Activated T-cell treated with anti-CD3 and anti-CD28 coated beads, Interleukin-2, amount 50 U/mL, for 72 hours (primary cell): ENCODE measurements around the gene IRAK2. TPM values are rescaled to one million over a fixed set of nuclear protein-coding genes. Genes with fewer than 3 reads are reported as not detected.

Experiments
- ATAC-seq, 2 donors: fragments of 150-1000 bp; cut with Tn5 transposase; replicated peaks in 1 of 2; 2 replicates each; pipeline ENCODE4 v1.10.0; 2021; ENCODE audit warnings: moderate library complexity in 2 of 2, mild to moderate bottlenecking in 1 of 2
- DNase-seq, 2 donors: peaks; one replicate each; pipeline ENCODE4 v3.0.0; 2021 to 2022; ENCODE audit warnings: mixed read lengths in 1 of 2
- H3K27ac Mint-ChIP-seq: one replicate; pipeline ENCODE4 v1.8.0; 2022; ENCODE audit warnings: mild to moderate bottlenecking, moderate library complexity, mixed read lengths
- H3K27me3 Mint-ChIP-seq: one replicate; pipeline ENCODE4 v1.8.0; 2022; ENCODE audit warnings: low read depth, mixed read lengths
- H3K36me3 Mint-ChIP-seq, 2 donors: one replicate each; pipeline ENCODE4 v1.8.0; 2022; ENCODE audit warnings: mixed read lengths in 2 of 2, mild to moderate bottlenecking in 1 of 2; ENCODE audit not compliant: insufficient read depth in 2 of 2
- H3K4me1 Mint-ChIP-seq: one replicate; pipeline ENCODE4 v1.8.0; 2022; ENCODE audit warnings: low read depth, mixed read lengths
- H3K4me3 Mint-ChIP-seq, 2 donors: one replicate each; pipeline ENCODE4 v1.8.0; 2022; ENCODE audit warnings: mild to moderate bottlenecking in 2 of 2, mixed read lengths in 2 of 2, moderate library complexity in 2 of 2
- H3K9me3 Mint-ChIP-seq, 2 donors: one replicate each; pipeline ENCODE4 v1.8.0; 2022; ENCODE audit warnings: mixed read lengths in 2 of 2
- total RNA-seq, 2 donors: library from RNA; stranded (reverse); gene quantifications; one replicate each; pipeline ENCODE4 v1.2.3, GENCODE V29; 2022

Gene IRAK2
- total RNA-seq, 2 donors from 2014 or later: 9.4 to 11.8 TPM

GRCh38 chr3:10280177-10280529, 115.4 kb downstream of the IRAK2 start:
- Mint-ChIP-seq H3K27ac (no peak overlapping the region), H3K27me3 (no peaks in the 10 kb centered on the region), H3K36me3 (peaks cover 0 to 10% of the 10 kb centered on the region in 2 donors), H3K4me1 (peaks cover 69% of the 10 kb centered on the region), H3K9me3 (no peaks in the 10 kb centered on the region), H3K4me3 (no peak overlapping the region)
- DNase-seq: no peak
- peak in 1 of 2 donors; percentile 37 for ATAC-seq

GRCh38 chr3:10280571-10280970, 115.9 kb downstream of the IRAK2 start:
- Mint-ChIP-seq H3K27me3 (no peaks in the 10 kb centered on the region), H3K27ac (peak overlapping the region; percentile 58), H3K9me3 (no peaks in the 10 kb centered on the region), H3K4me3 (no peak overlapping the region), H3K36me3 (peaks cover 0 to 8% of the 10 kb centered on the region in 2 donors), H3K4me1 (peaks cover 69% of the 10 kb centered on the region)
- DNase-seq (no peak), ATAC-seq (no peak)

GRCh38 chr3:10281951-10282350, 117.2 kb downstream of the IRAK2 start:
- peak overlapping the region; percentile 90 for H3K27ac Mint-ChIP-seq
- ATAC-seq: no peak
- H3K27me3 Mint-ChIP-seq: no peaks in the 10 kb centered on the region
- H3K4me1 Mint-ChIP-seq: peaks cover 67% of the 10 kb centered on the region
- H3K4me3 Mint-ChIP-seq: peak overlapping the region in 1 of 2 donors; percentile 19
- no peaks in the 10 kb centered on the region for H3K9me3 Mint-ChIP-seq
- peaks cover 0 to 6% of the 10 kb centered on the region in 2 donors for H3K36me3 Mint-ChIP-seq
- DNase-seq: no peak

- Mint-ChIP-seq H3K4me1 (peaks cover 55% of the 10 kb centered on the region), H3K4me3 (peak overlapping the region in 1 of 2 donors; percentile 46), H3K27me3 (no peaks in the 10 kb centered on the region), H3K36me3 (peaks cover 0 to 9% of the 10 kb centered on the region in 2 donors), H3K27ac (peak overlapping the region; percentile 40), H3K9me3 (no peaks in the 10 kb centered on the region)
- DNase-seq (no peak), ATAC-seq (no peak)
Observed at GRCh38 chr3:10283638-10284037, 118.9 kb downstream of the IRAK2 start.

GRCh38 chr3:10284496-10284895, 119.8 kb downstream of the IRAK2 start:
- Mint-ChIP-seq H3K27me3 (no peaks in the 10 kb centered on the region), H3K4me1 (peaks cover 55% of the 10 kb centered on the region), H3K4me3 (peak overlapping the region; percentile 33 to 46), H3K9me3 (no peaks in the 10 kb centered on the region), H3K36me3 (peaks cover 0 to 9% of the 10 kb centered on the region in 2 donors), H3K27ac (peak overlapping the region; percentile 40)
- ATAC-seq (peak; percentile 68 to 73), DNase-seq (peak; percentile 18 to 34)

- DNase-seq (peak in 1 of 2 donors; percentile 15), ATAC-seq (peak in 1 of 2 donors; percentile 38)
- peaks cover 47% of the 10 kb centered on the region for H3K4me1 Mint-ChIP-seq
- peak overlapping the region; percentile 82 for H3K27ac Mint-ChIP-seq
- peak overlapping the region in 1 of 2 donors; percentile 46 for H3K4me3 Mint-ChIP-seq
- peaks cover 0 to 7% of the 10 kb centered on the region in 2 donors for H3K36me3 Mint-ChIP-seq
- H3K27me3 Mint-ChIP-seq: no peaks in the 10 kb centered on the region
- no peaks in the 10 kb centered on the region for H3K9me3 Mint-ChIP-seq
Observed at GRCh38 chr3:10285272-10286132, 120.8 kb downstream of the IRAK2 start.

GRCh38 chr3:10286133-10286524, 121.4 kb downstream of the IRAK2 start:
- no peaks in the 10 kb centered on the region for H3K27me3 Mint-ChIP-seq
- peaks cover 0 to 7% of the 10 kb centered on the region in 2 donors for H3K36me3 Mint-ChIP-seq
- H3K4me3 Mint-ChIP-seq: no peak overlapping the region
- DNase-seq (no peak), ATAC-seq (no peak)
- peaks cover 40% of the 10 kb centered on the region for H3K4me1 Mint-ChIP-seq
- no peaks in the 10 kb centered on the region for H3K9me3 Mint-ChIP-seq
- peak overlapping the region; percentile 15 for H3K27ac Mint-ChIP-seq

GRCh38 chr3:10286596-10287295, 122.0 kb downstream of the IRAK2 start:
- Mint-ChIP-seq H3K27me3 (no peaks in the 10 kb centered on the region), H3K9me3 (no peaks in the 10 kb centered on the region), H3K27ac (peak overlapping the region; percentile 15)

GRCh38 chr3:10287936-10288574, 123.3 kb downstream of the IRAK2 start:
- H3K27me3 Mint-ChIP-seq: no peaks in the 10 kb centered on the region
- no peak overlapping the region for H3K27ac Mint-ChIP-seq
- H3K4me1 Mint-ChIP-seq: peaks cover 45% of the 10 kb centered on the region
- no peak for ATAC-seq
- no peak overlapping the region for H3K4me3 Mint-ChIP-seq
- no peaks in the 10 kb centered on the region for H3K9me3 Mint-ChIP-seq
- H3K36me3 Mint-ChIP-seq: peaks cover 2 to 5% of the 10 kb centered on the region in 2 donors
- no peak for DNase-seq

More at GRCh38 chr3:10286596-10287295, 122.0 kb downstream of the IRAK2 start:
- H3K4me1 Mint-ChIP-seq: peaks cover 40% of the 10 kb centered on the region
- peak in 1 of 2 donors; percentile 29 for ATAC-seq
- peak in 1 of 2 donors; percentile 26 for DNase-seq
- no peak overlapping the region for H3K4me3 Mint-ChIP-seq
- peaks cover 0 to 7% of the 10 kb centered on the region in 2 donors for H3K36me3 Mint-ChIP-seq

- no peak overlapping the region for H3K4me3 Mint-ChIP-seq
- peaks cover 2 to 5% of the 10 kb centered on the region in 2 donors for H3K36me3 Mint-ChIP-seq
- no peak for ATAC-seq
Observed at GRCh38 chr3:10288575-10288960, 123.8 kb downstream of the IRAK2 start.

GRCh38 chr3:10289077-10289476, 124.4 kb downstream of the IRAK2 start:
- Mint-ChIP-seq H3K4me3 (no peak overlapping the region), H3K36me3 (peaks cover 2 to 5% of the 10 kb centered on the region in 2 donors), H3K4me1 (peaks cover 36% of the 10 kb centered on the region), H3K9me3 (no peaks in the 10 kb centered on the region), H3K27ac (no peak overlapping the region), H3K27me3 (no peaks in the 10 kb centered on the region)
- no peak for ATAC-seq
- no peak for DNase-seq

More at GRCh38 chr3:10288575-10288960, 123.8 kb downstream of the IRAK2 start:
- no peak for DNase-seq
- no peaks in the 10 kb centered on the region for H3K9me3 Mint-ChIP-seq
- H3K4me1 Mint-ChIP-seq: peaks cover 41% of the 10 kb centered on the region
- H3K27me3 Mint-ChIP-seq: no peaks in the 10 kb centered on the region
- no peak overlapping the region for H3K27ac Mint-ChIP-seq

- Mint-ChIP-seq H3K9me3 (no peaks in the 10 kb centered on the region), H3K27ac (no peak overlapping the region), H3K4me1 (peaks cover 28% of the 10 kb centered on the region), H3K36me3 (peaks cover 2 to 6% of the 10 kb centered on the region in 2 donors), H3K27me3 (no peaks in the 10 kb centered on the region), H3K4me3 (no peak overlapping the region)
- ATAC-seq (no peak), DNase-seq (no peak)
Observed at GRCh38 chr3:10289787-10290355, 125.2 kb downstream of the IRAK2 start.
